ENCODE measurements around the gene NFYA.
A peak's percentile ranks its signal among the peaks of the same experiment; 100 is the strongest.
"Not testable (repeated sequence)": the region's sequence is repeated elsewhere in the genome, so short reads cannot be mapped to it uniquely, and the experiment has no call there.

The NFYA gene

DNA sequence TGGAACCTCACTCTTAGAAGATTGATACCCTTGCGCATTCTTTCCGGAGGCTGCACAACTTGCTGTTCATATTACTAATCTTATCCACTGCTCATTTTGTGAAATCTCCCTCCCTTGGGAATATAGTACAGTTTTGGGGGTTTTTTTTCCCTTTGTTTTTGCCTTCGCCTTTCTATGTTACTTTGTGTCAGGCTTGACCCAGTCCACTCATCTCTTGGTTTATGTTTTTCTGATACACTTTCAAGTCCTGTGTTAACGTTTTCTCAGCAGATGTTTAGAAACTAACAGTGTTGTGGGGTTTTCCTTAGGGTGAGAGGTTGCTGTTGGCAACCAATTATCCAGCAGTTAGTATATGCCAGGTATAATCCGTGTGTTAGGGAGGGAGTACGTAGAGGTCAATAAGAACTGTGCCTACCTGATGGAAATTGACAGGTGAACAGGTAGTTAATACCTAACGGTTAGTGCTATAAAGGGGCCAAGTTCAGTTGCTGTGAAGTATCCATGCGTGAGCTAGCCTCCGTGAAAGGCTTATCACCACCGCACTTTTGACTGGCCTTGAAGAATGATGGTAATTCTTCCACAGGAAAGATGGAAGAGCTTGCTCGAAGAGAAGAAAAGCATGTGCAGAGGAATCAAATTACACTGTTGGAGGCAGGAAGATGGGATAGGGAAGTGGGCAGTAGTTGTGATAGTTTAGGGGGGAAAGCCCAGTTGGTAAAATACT is 1.4 kb downstream of the NFYA start:
- DNase-seq (ENCODE audit: low spot score) = no peak

DNA sequence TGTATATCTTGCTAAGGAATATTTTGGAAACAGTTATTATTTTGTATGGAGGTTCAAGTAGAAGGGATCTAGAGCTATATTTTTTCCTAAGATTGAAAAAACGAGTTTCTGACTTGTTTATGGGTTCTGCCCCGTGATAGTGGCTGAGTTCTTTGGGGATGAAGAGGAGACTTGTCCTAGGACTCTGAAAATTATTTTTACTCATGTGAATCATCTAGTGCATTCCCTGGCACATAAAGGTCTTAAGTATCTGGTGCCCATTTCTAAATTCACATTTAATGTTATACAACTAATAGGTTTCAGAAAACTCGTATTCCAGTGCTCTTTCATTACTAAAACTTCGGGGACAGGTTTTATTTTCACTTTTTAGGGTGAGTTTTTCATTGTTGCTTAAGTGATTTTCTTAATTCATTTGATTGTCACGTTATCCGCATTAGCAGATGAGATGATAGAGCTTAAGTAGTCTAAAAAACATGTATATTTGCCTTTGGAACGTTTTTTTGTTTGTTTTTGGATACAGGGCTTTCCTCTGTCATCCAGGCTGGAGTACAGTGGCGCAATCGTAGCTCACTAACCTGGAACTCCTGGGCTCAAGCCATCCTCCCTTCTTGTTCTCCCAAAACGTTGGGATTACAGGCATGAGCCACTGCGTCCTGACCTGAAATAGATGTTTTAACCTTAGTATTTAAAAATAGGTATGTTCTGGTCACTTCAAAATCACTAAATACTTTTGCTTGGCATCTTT is 2.1 kb downstream of the NFYA start:
- no peak for DNase-seq (ENCODE audit: low spot score)

DNA sequence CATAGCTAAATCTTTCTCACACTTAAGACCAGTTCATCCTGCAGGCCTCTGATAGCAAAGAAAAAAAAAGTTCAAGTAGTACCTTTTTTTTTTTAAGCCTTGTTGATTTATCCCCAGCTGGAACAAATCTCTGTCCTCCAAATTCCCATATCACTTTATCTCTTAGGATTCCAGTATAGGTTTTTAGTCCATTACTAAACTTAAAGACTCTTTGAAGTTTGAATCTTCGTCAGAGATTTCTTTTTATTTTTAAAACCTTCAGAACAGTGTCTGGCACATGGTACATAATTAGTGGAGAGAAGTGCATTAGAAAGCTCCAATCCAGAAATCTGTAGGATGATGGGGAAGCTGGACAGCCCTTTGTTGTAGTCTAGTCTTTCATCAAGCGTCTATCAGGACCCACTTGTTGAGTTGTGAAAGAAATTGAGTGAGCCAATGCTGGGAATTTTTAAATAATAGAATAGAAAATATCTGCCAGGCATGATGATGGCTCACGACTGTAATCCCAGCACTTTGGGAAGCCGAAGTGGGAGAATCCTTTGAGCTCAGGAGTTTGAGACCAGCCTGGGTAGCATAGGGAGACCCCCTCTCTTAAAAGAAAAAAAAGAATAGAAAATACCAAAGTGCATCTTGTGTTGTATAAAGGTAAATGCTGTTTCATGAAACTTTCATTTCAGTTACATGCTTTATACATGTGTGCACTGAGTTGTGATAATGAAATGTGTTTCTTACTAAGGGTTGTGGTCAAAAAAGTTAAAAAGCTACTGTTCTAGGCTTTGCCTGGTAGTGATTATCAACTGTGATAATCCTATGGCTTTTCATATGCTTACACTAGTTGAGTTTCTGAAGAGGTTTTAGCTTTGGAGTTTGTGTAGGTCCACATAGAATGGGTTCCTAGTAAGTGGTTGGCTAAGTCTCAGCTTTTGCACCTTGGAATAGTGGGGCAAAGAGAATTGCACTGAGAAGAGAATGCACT is 3.2 kb downstream of the NFYA start:
- DNase-seq (ENCODE audit: low spot score) = no peak

DNA sequence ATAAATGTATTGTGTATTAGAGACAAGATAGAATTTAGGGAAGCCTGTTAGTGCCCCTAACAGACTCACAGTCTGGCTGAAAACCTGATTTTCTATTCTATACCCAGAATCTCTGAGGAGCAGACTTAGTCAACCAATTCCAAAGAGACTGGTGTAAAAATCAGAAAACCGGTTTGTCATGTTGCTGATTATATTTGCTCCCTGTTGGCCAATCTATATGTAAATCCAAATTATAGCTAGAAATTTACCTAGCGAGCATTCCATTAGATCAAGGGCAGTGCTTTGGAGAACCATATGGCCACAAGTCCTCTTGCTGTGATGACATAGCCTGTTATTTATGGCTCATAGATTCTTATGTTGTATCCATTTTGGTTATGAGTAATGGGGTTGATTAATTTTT is 4.8 kb downstream of the NFYA start:
- DNase-seq (ENCODE audit: low spot score) = no peak

DNA sequence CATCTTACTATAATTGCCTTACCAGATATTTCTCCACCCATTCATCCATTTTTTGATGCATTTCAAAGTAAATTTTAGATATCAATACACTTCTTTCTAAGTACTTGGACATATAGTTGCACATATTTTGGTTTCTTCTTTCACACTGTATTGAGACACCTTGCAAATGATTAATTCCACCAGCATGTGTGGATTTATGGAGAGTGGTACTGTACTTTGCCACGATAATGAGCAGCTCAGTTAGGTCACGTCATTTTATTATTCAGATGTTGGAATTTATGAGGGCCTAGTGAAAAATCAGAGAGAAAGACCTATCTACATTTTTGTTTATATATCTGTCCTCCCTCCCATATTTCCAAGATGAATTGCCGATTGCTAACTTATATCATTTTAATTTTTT is 5.3 kb downstream of the NFYA start:
- no peak for DNase-seq (ENCODE audit: low spot score)

DNA sequence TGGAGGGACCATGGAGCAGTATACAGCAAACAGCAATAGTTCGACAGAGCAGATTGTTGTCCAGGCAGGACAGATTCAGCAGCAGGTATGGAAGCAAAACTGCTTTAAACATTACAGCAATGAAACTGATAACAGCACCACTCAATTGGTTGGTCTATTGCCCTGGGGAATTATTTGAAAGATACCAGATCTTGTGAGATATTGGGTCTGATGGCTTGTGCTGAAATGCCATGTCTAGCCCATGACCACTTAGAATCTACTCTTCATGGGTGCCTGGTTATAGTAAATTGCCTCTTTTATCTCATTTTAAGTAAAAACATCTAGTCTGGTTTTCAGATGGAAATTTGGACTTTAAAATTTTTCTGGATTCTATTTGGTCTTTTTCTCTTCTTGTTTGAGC is 6.3 kb downstream of the NFYA start:
- DNase-seq (ENCODE audit: low spot score) = no peak

DNA sequence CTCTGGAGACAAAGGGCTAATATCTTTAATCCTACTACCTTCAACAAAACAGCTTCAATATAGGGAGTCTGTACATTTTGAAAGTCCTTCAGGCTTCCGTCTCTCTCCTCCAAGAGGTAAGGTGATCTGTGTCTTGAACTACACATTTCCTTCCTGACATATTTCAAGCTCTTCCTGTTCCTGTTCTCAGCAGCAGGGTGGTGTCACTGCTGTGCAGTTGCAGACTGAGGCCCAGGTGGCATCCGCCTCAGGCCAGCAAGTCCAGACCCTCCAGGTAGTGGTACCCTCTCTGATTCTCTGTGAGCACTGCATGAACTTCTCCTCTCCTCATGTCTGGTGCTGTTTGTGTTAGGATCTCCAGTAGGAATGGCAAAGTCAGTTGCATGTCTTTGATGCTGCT is 7.8 kb downstream of the NFYA start:
- DNase-seq (ENCODE audit: low spot score) = peak; percentile 39

DNA sequence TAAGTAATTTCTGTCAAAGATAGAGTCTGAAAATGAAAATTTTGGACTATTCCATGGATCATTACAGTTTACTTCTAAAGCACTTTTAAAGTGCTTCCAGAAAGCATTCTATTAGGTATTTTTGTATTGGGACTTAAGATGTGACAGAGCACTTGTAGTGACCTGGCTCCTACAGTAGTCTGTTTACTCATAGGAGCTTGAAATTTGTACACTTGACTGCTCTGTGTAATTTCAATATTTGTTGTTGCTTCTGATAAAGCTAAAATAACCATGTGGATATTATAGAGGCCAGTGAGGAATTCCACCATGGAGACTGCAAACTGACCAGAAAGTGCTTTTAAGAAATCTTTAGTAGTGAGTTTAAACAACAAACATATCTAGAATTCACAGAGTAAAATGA is 10.3 kb downstream of the NFYA start:
- DNase-seq (ENCODE audit: low spot score) = no peak

DNA sequence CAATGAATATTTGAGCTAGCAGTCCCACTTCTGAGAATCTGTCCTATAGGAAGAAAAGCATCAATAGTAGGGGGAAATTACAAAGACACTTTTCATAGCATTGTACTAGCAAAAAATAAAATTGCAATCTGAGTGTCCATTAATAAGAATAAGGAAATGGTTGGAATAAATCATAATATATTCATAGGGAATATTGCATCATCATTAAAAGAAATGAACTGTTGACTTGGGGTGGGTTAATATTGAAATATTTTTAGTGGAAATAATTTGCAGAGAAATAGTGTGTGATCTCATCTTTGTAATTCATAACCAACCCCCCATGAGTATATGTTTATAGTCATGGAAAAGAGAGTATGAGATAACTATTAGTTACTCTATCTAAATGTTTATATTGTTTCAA is 12.4 kb downstream of the NFYA start:
- DNase-seq (ENCODE audit: low spot score) = no peak

DNA sequence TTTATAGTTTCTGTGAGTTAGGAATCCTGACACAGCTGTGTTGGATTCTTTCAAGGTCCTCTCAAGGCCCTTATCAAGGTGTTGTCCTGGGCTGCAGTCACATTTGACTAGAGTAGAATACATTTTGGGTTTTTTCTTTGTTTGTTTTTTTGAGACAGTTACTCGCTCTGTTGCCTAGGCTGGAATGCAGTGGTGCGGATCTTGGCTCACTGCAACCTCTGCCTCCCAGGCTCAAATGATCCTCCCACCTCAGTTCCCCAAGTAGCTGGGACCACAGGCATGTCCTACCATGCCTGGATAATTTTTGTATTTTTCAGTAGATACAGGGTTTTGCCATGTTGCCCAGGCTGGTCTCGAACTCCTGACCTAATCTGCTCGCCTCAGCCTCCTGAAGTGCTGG is 15.7 kb downstream of the NFYA start:
- no peak for DNase-seq (ENCODE audit: low spot score)

DNA sequence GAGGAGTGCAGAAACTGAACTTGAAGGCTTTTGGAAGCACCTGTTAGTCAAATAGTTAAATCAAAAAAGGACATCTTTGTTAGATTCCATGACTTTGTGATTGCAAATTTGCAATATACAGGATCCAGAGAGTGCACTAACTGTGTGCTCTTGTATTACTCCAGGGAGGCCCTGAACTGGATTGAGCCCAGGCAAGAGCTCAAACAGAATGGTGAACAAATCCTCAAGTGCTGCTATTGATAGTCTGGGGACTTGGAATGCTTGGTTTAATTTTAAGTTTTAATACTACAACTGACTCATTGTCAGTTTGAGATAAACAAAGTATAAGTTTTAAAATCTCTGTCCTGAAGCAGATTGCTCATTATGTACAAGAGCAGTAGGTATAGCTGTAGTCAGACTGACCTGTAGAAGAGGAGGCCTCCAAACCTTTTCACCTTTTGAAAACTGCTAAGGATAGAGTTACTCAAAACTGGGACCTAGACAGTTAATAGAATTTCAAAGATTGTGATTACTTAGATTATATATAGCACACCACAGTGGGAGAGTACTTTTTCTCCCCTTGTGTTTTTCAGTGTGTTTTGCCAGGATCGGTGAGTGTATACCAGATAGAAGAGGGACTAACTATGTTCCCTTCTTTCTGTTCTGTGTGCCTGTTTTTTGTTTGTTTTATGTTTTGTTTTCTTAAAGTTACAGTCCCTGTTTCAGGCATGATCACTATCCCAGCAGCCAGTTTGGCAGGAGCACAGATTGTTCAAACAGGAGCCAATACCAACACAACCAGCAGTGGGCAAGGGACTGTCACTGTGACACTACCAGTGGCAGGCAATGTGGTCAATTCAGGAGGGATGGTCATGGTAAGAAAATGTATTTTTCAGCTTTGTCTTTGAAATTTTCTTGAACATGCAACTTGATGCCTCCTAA is 18.3 kb downstream of the NFYA start:
- no peak for DNase-seq (ENCODE audit: low spot score)

DNA sequence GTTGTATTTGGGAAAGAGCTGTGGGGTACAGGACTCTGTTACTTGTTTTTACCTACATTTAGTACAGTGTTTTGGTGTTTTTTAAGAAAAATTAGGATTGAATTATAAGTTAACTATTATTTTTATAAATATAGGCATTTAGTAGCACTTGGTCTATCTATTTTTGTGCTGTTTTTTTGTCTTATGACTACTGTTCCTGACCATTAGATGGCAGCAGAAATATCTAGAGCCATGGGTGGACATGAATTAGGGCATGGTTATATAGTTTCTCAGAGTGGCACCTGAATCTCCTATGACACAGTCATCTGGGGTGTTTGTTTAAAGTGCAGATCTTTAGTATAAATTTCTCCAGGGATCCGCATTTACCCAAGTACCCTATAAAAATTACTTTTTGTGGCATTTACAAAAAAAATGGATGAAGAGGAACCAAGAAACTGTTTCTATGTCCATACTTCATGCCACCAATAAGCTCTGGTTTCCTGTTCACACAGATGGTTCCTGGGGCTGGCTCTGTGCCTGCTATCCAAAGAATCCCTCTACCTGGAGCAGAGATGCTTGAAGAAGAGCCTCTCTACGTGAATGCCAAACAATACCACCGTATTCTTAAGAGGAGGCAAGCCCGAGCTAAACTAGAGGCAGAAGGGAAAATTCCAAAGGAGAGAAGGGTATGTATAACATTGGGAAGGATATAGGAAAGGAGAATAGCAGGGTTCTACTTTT is 19.8 kb downstream of the NFYA start:
- peak; percentile 6 for DNase-seq (ENCODE audit: low spot score)

DNA sequence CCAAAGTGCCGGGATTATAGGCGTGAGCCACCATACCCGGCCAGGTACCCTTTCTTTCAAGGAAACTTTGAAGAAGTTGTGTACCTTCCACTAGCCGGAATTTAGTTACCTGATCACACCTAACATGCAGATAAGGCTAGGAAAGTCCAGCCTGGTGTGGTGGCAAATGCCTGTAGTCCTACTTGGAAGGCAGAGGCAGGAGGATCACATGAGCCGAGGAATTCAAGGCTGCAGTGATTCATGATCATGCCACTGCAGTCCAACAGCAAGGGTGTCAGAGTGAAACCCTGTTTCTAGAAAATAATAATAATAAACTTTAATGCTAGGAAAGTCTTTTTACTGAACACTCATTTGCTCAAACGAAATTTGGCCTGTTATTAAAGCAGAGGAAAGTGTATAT is 21.0 kb downstream of the NFYA start:
- DNase-seq (ENCODE audit: low spot score) = no peak

DNA sequence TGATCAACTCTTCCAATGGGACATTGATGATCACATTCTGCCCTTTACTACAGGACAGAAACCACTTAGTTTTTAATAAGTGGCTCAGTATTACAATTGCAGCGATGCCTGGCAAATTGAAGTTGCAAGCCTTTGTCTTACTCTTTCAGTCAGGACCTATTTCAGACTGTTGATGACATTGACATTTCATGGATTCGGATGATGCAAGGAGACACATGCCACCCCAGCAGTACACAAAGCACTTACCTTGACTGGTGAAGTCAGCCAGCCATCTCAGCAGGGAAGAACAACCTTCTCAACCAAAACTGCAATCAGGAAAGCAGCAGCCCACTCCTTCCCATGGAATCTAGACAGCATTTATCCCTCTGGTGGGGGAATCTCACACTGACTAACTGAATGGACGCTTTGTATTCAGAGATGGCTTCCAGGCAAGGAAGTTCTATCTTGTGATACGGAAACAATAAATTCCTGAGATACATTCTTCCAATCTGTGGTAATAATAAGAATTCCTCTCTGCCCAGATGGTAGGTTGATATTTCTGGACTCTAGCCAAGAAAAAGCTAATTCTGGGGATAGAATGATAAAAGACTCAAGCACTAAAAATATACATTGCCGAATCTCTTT is 24.8 kb downstream of the NFYA start:
- DNase-seq (ENCODE audit: low spot score) = no peak

DNA sequence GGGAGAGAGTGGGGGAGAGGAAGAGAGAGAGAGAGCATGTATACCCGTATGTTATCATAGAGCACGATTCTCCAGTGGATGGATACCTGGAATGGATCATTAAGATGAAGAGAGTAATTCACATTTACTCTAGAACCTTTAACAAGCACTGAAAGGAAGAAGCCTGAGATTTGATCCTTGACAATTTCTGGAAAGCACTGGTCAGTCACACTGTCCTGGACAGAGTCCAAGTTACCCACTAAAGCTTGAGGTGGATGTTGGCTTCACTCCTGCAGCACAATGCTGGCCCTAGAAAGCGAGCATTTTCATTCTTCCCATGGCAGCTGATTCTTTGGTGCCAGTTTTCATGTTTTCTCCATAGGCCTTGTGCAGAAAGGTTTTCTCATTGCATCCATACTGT is 25.6 kb downstream of the NFYA start:
- DNase-seq (ENCODE audit: low spot score) = no peak

DNA sequence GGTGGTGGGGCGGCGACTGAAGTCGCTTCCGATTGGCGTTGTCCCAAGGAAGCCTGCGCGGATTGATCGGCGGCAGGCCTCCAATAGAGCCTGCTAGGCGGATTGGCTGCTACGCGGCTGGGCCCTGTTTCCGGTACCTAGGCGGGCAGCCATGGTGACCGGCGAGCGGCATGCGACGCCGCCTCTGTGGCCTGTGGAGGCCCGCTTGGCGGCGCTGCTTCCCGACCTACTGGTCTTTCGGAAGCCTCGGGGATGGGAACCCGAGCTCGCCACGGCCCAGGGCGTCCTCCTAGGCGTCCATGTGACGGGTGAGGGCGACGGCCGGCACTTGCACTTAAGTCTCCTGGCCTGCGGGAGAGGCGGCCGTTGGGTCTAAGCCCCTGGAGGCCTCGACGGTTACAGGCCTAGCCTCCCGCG is 28.1 kb downstream of the NFYA start:
- no peak for DNase-seq (ENCODE audit: low spot score)

DNA sequence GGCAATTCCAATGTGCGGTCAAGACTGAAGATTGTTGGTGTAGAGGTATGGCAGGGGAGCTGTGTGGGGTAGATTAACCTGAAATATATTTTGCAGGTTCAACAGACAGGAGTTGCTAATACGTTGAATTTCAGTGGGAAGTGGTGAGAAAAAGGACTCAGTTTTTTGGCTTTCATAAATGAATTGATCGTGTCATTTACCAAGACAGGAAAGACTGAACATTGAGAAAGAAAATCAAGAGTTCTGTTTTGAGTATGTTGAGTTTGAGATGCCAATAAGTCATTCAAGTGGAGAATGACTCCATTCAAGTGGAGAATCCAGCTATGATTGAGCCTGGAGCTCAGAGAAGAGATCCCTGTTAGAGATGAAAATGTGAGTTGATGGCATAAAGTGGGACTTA is 31.1 kb downstream of the NFYA start:
- peak; percentile 75 for DNase-seq (ENCODE audit: low spot score)

DNA sequence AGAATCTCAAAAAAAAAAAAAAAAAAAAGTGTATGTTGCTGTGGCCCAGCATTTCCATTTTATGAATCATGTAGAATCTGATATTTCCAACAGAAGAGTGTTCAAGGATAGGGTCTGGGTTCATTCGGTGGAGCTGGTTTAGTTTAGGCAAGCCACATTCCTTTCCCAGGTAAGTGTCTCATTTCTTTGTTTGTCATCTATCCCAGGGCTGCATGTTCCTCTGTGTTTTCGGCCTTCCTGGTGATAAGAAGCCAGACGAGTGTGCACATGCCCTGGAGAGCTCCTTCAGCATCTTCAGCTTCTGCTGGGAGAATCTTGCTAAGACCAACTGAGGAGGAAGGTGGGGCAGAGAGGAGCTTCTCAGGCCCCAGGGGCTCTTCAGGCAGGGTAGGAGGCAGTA is 38.2 kb downstream of the NFYA start:
- no peak for DNase-seq (ENCODE audit: low spot score)

DNA sequence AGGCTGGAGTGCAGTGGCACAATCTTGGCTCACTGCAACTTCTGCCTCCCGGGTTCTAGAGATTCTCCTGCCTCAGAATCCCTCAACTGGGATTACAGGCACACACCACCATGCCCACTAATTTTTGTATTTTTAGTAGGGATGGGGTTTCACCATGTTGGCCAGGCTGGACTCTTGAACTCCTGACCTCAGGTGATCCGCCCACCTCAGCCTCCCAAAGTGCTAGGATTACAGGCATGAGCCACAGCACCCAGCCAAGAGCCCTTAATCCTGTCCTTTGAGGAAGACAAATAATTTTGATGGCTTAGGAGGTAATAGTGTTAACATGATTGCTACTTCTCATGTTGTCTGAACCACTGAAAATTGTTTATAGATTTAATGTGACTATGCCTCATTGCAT is 42.3 kb downstream of the NFYA start:
- not testable (repeated sequence) for DNase-seq (ENCODE audit: low spot score)

DNA sequence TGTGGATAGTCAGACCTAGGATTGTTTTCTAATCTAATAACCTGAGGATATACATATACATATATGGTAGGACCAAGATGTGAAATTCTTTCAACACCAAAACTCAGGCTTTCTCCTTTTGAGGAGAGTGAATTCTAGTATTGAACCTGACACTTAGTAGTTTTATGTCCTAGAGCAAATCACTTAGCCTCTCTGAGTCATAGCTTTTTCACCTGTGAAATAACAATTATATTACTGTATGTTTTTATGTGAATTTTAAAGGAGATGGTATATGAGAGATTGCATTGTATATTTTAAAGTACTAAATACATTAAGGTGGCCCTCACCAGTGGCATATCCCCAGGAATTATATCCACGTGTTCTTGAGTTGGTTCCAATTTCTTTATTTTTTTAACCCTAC is 46.7 kb downstream of the NFYA start:
- no peak for DNase-seq (ENCODE audit: low spot score)
